ENCODE results near the gene SNRPD3.

SNRPD3 gene

GRCh38 chr22:24518228-24518627, 37.6 kb upstream of the SNRPD3 start:
- H3K27me3 ChIP-seq (ENCODE audit: low read depth, low read length), result peaks cover 5% of the 10 kb centered on the region; the same call in 1 of the 2 replicates
- H2AFZ ChIP-seq (ENCODE audit: low read depth, low read length), result no peak overlapping the region
- no peak overlapping the region for H3K9ac ChIP-seq (ENCODE audit: low read length)
- H3K4me1 ChIP-seq (ENCODE audit: low read length), result peaks cover 33% of the 10 kb centered on the region
- no peak overlapping the region for H3K4me2 ChIP-seq (ENCODE audit: low read length)
- H4K20me1 ChIP-seq (ENCODE audit: insufficient read depth, low read length), result no peaks in the 10 kb centered on the region
- H3K27ac ChIP-seq (ENCODE audit: low read length), result no peak overlapping the region
- H3K9me3 ChIP-seq (ENCODE audit: insufficient read depth, low read length), result no peaks in the 10 kb centered on the region
- H3K4me3 ChIP-seq (ENCODE audit: low read length), result no peak overlapping the region
- H3K36me3 ChIP-seq (replicated peaks; ENCODE audit: low read depth, low read length), result no peaks in the 10 kb centered on the region
- TF ChIP-seq EZH2phosphoT487 (IDR thresholded peaks at IDR 0.05; ENCODE audit: low read depth) (no peak), CTCF (IDR thresholded peaks at IDR 0.05; ENCODE audit: low read depth, low read length) (no peak)
- H3K79me2 ChIP-seq (ENCODE audit: low read length), result no peaks in the 10 kb centered on the region

GRCh38 chr22:24518771-24519485, 36.9 kb upstream of the SNRPD3 start:
- Histone ChIP-seq H3K4me1 (ENCODE audit: low read length) (peaks cover 31% of the 10 kb centered on the region), H3K79me2 (ENCODE audit: low read length) (no peaks in the 10 kb centered on the region), H3K4me2 (ENCODE audit: low read length) (no peak overlapping the region), H2AFZ (ENCODE audit: low read depth, low read length) (no peak overlapping the region), H4K20me1 (ENCODE audit: insufficient read depth, low read length) (no peaks in the 10 kb centered on the region), H3K27ac (ENCODE audit: low read length) (no peak overlapping the region), H3K36me3 (replicated peaks; ENCODE audit: low read depth, low read length) (no peaks in the 10 kb centered on the region), H3K9me3 (ENCODE audit: insufficient read depth, low read length) (no peaks in the 10 kb centered on the region), H3K9ac (ENCODE audit: low read length) (no peak overlapping the region), H3K4me3 (ENCODE audit: low read length) (no peak overlapping the region), H3K27me3 (ENCODE audit: low read depth, low read length) (0 out of 2 replicates have a peak, but pooled peaks cover 5% of the 10 kb centered on the region)
- TF ChIP-seq EZH2phosphoT487 (IDR thresholded peaks at IDR 0.05; ENCODE audit: low read depth), result no peak
- no peak for TF ChIP-seq CTCF (IDR thresholded peaks at IDR 0.05; ENCODE audit: low read depth, low read length)

GRCh38 chr22:24519496-24519895, 36.3 kb upstream of the SNRPD3 start:
- H3K4me1 ChIP-seq (ENCODE audit: low read length), result peaks cover 25% of the 10 kb centered on the region
- H3K9me3 ChIP-seq (ENCODE audit: insufficient read depth, low read length), result no peaks in the 10 kb centered on the region
- no peaks in the 10 kb centered on the region for H4K20me1 ChIP-seq (ENCODE audit: insufficient read depth, low read length)
- no peak overlapping the region for H2AFZ ChIP-seq (ENCODE audit: low read depth, low read length)
- no peak overlapping the region for H3K4me2 ChIP-seq (ENCODE audit: low read length)
- H3K4me3 ChIP-seq (ENCODE audit: low read length), result no peak overlapping the region
- no peaks in the 10 kb centered on the region for H3K79me2 ChIP-seq (ENCODE audit: low read length)
- no peak overlapping the region for H3K9ac ChIP-seq (ENCODE audit: low read length)
- no peaks in the 10 kb centered on the region for H3K36me3 ChIP-seq (replicated peaks; ENCODE audit: low read depth, low read length)
- no peak overlapping the region for H3K27ac ChIP-seq (ENCODE audit: low read length)
- H3K27me3 ChIP-seq (ENCODE audit: low read depth, low read length), result 0 out of 2 replicates have a peak, but pooled peaks cover 5% of the 10 kb centered on the region
- no peak for TF ChIP-seq CTCF (IDR thresholded peaks at IDR 0.05; ENCODE audit: low read depth, low read length)
- no peak for TF ChIP-seq EZH2phosphoT487 (IDR thresholded peaks at IDR 0.05; ENCODE audit: low read depth)

- peak overlapping the region; percentile 40 for H3K4me3 ChIP-seq (ENCODE audit: low read length)
- TF ChIP-seq CTCF (IDR thresholded peaks at IDR 0.05; ENCODE audit: low read depth, low read length) (peak; percentile 87), EZH2phosphoT487 (IDR thresholded peaks at IDR 0.05; ENCODE audit: low read depth) (no peak)
- no peak overlapping the region for H3K9ac ChIP-seq (ENCODE audit: low read length)
- H4K20me1 ChIP-seq (ENCODE audit: insufficient read depth, low read length), result no peaks in the 10 kb centered on the region
- H3K27ac ChIP-seq (ENCODE audit: low read length), result no peak overlapping the region
- H3K4me1 ChIP-seq (ENCODE audit: low read length), result peaks cover 10% of the 10 kb centered on the region
- no peaks in the 10 kb centered on the region for H3K36me3 ChIP-seq (replicated peaks; ENCODE audit: low read depth, low read length)
- peak overlapping the region; percentile 59 for H3K4me2 ChIP-seq (ENCODE audit: low read length)
- no peaks in the 10 kb centered on the region for H3K79me2 ChIP-seq (ENCODE audit: low read length)
- H3K27me3 ChIP-seq (ENCODE audit: low read depth, low read length), result 0 out of 2 replicates have a peak, but pooled peaks cover 5% of the 10 kb centered on the region
- peak overlapping the region; percentile 82 for H2AFZ ChIP-seq (ENCODE audit: low read depth, low read length)
- H3K9me3 ChIP-seq (ENCODE audit: insufficient read depth, low read length), result no peaks in the 10 kb centered on the region
Observed at GRCh38 chr22:24521791-24522245, 34.0 kb upstream of the SNRPD3 start.
